M059J (cell line): ENCODE data around the gene DYNLT1. TPM values are rescaled to one million over a fixed set of nuclear protein-coding genes. Genes with fewer than 3 reads are reported as not detected.
"Not testable (repeated sequence)": the region's sequence is repeated elsewhere in the genome, so short reads cannot be mapped to it uniquely, and the experiment has no call there.

Experiments used
- DNase-seq: peaks from one replicate; pipeline ENCODE4 v3.0.0-alpha.2; 2012; ENCODE audit warnings: low read depth
- total RNA-seq: library from RNA; depleted of rRNA; stranded (reverse); fragments of >200 nt; shearing (Covaris generic); gene quantifications from 2 replicates; pipeline ENCODE4 v1.2.3, GENCODE V29; 2014

Gene DYNLT1
- total RNA-seq, 1 experiment from 2014 or later, result 290 TPM

- DNase-seq, result peak; percentile 99
These were observed 2.4 kb downstream of the DYNLT1 start for GRCh38 chr6:158642097-158642601.

GRCh38 chr6:158640519-158640918 is 4.0 kb downstream of the DYNLT1 start:
- no peak for DNase-seq

GRCh38 chr6:158639056-158639455 is 5.5 kb downstream of the DYNLT1 start:
- DNase-seq, result no peak

- DNase-seq, result no peak
These were observed 6.2 kb downstream of the DYNLT1 start for GRCh38 chr6:158638324-158638854.

GRCh38 chr6:158636778-158637177 is 7.8 kb downstream of the DYNLT1 start:
- no peak for DNase-seq

GRCh38 chr6:158635427-158636073 is 9.0 kb downstream of the DYNLT1 start:
- DNase-seq, result no peak

- DNase-seq, result no peak
These were observed 9.7 kb downstream of the DYNLT1 start for GRCh38 chr6:158634695-158635426.

- no peak for DNase-seq
These were observed 11.4 kb downstream of the DYNLT1 start for GRCh38 chr6:158633127-158633526.

GRCh38 chr6:158632538-158633119 is 11.9 kb downstream of the DYNLT1 start:
- DNase-seq, result not testable (repeated sequence)

- DNase-seq, result peak; percentile 97
These were observed 12.6 kb downstream of the DYNLT1 start for GRCh38 chr6:158631678-158632537.

GRCh38 chr6:158630938-158631616 is 13.5 kb downstream of the DYNLT1 start:
- DNase-seq, result peak; percentile 36

- peak; percentile 19 for DNase-seq
These were observed 14.9 kb downstream of the DYNLT1 start for GRCh38 chr6:158629367-158630221.

- no peak for DNase-seq
These were observed 16.0 kb downstream of the DYNLT1 start for GRCh38 chr6:158628542-158628941.

GRCh38 chr6:158627940-158628211 is 16.7 kb downstream of the DYNLT1 start:
- DNase-seq, result no peak

- DNase-seq, result no peak
These were observed 17.2 kb downstream of the DYNLT1 start for GRCh38 chr6:158627168-158627939.

GRCh38 chr6:158626360-158627167 is 18.0 kb downstream of the DYNLT1 start:
- DNase-seq, result no peak

- no peak for DNase-seq
These were observed 18.6 kb downstream of the DYNLT1 start for GRCh38 chr6:158625881-158626305.
